Mononuclear cell (primary cell): Measurements from ENCODE around the gene SOCS3. TPM values are rescaled to one million over a fixed set of nuclear protein-coding genes. Genes with fewer than 3 reads are reported as not detected.

Experiments
- H3K27me3 ChIP-seq: 2 replicates; pipeline ENCODE4 v1.6.0; 2011; ENCODE audit warnings: low read length, control low read depth; ENCODE audit not compliant: insufficient read depth
- H3K4me1 ChIP-seq: 2 replicates; pipeline ENCODE4 v1.5.1; 2011; ENCODE audit warnings: mild to moderate bottlenecking, low read length, control low read depth; ENCODE audit not compliant: insufficient read depth
- H3K4me3 ChIP-seq: 2 replicates; pipeline ENCODE4 v1.5.1; 2011; ENCODE audit warnings: mild to moderate bottlenecking, low read length, moderate library complexity
- H3K9me3 ChIP-seq: 2 replicates; pipeline ENCODE4 v1.5.1; 2011; ENCODE audit warnings: low read depth, mild to moderate bottlenecking, control low read depth, low read length
- total RNA-seq: library from RNA; depleted of rRNA; stranded (reverse); fragments of >200 nt; gene quantifications from one replicate; pipeline ENCODE4 v1.2.3, GENCODE V29; 2012

The SOCS3 gene
- total RNA-seq, 1 donor = 503 TPM

- Histone ChIP-seq H3K4me3 (no peak overlapping the region), H3K9me3 (no peaks in the 10 kb centered on the region), H3K4me1 (peaks cover 4% of the 10 kb centered on the region), H3K27me3 (no peaks in the 10 kb centered on the region)
Measured at GRCh38 chr17:78396441-78397337, 36.8 kb upstream of the SOCS3 start.

- Histone ChIP-seq H3K27me3 (no peaks in the 10 kb centered on the region), H3K4me3 (no peak overlapping the region), H3K9me3 (no peaks in the 10 kb centered on the region), H3K4me1 (peaks cover 5% of the 10 kb centered on the region)
Measured at GRCh38 chr17:78395155-78395554, 35.3 kb upstream of the SOCS3 start.

GRCh38 chr17:78394209-78394608, 34.3 kb upstream of the SOCS3 start:
- H3K4me3 ChIP-seq = no peak overlapping the region
- H3K9me3 ChIP-seq = no peaks in the 10 kb centered on the region
- H3K27me3 ChIP-seq = no peaks in the 10 kb centered on the region
- peaks cover 14% of the 10 kb centered on the region for H3K4me1 ChIP-seq

- peaks cover 20% of the 10 kb centered on the region for H3K4me1 ChIP-seq
- no peak overlapping the region for H3K4me3 ChIP-seq
- H3K27me3 ChIP-seq = no peaks in the 10 kb centered on the region
- H3K9me3 ChIP-seq = no peaks in the 10 kb centered on the region
Measured at GRCh38 chr17:78393575-78393974, 33.7 kb upstream of the SOCS3 start.

GRCh38 chr17:78392295-78392694, 32.4 kb upstream of the SOCS3 start:
- Histone ChIP-seq H3K4me1 (peaks cover 33% of the 10 kb centered on the region), H3K4me3 (no peak overlapping the region), H3K9me3 (no peaks in the 10 kb centered on the region), H3K27me3 (no peaks in the 10 kb centered on the region)

- H3K9me3 ChIP-seq = no peaks in the 10 kb centered on the region
- no peaks in the 10 kb centered on the region for H3K27me3 ChIP-seq
- peaks cover 38% of the 10 kb centered on the region for H3K4me1 ChIP-seq
- no peak overlapping the region for H3K4me3 ChIP-seq
Measured at GRCh38 chr17:78391843-78392242, 32.0 kb upstream of the SOCS3 start.

- H3K9me3 ChIP-seq = no peaks in the 10 kb centered on the region
- H3K4me3 ChIP-seq = no peak overlapping the region
- H3K4me1 ChIP-seq = peaks cover 46% of the 10 kb centered on the region
- no peaks in the 10 kb centered on the region for H3K27me3 ChIP-seq
Measured at GRCh38 chr17:78391051-78391431, 31.2 kb upstream of the SOCS3 start.

GRCh38 chr17:78390241-78391050, 30.6 kb upstream of the SOCS3 start:
- Histone ChIP-seq H3K4me1 (peaks cover 52% of the 10 kb centered on the region), H3K27me3 (no peaks in the 10 kb centered on the region), H3K4me3 (no peak overlapping the region), H3K9me3 (no peaks in the 10 kb centered on the region)

- Histone ChIP-seq H3K4me3 (no peak overlapping the region), H3K9me3 (no peaks in the 10 kb centered on the region), H3K27me3 (no peaks in the 10 kb centered on the region)
Measured at GRCh38 chr17:78387977-78388941, 28.4 kb upstream of the SOCS3 start.

GRCh38 chr17:78384479-78385175, 24.8 kb upstream of the SOCS3 start:
- H3K4me1 ChIP-seq = peaks cover 100% of the 10 kb centered on the region
- no peaks in the 10 kb centered on the region for H3K27me3 ChIP-seq
- H3K4me3 ChIP-seq = no peak overlapping the region
- H3K9me3 ChIP-seq = no peaks in the 10 kb centered on the region

More at GRCh38 chr17:78387977-78388941, 28.4 kb upstream of the SOCS3 start:
- peaks cover 74% of the 10 kb centered on the region for H3K4me1 ChIP-seq

GRCh38 chr17:78383725-78384471, 24.0 kb upstream of the SOCS3 start:
- H3K27me3 ChIP-seq = no peaks in the 10 kb centered on the region
- peaks cover 100% of the 10 kb centered on the region for H3K4me1 ChIP-seq
- no peaks in the 10 kb centered on the region for H3K9me3 ChIP-seq
- no peak overlapping the region for H3K4me3 ChIP-seq

- Histone ChIP-seq H3K9me3 (no peaks in the 10 kb centered on the region), H3K4me1 (peaks cover 92% of the 10 kb centered on the region), H3K4me3 (no peak overlapping the region), H3K27me3 (no peaks in the 10 kb centered on the region)
Measured at GRCh38 chr17:78381601-78382232, 21.8 kb upstream of the SOCS3 start.

- no peak overlapping the region for H3K4me3 ChIP-seq
- H3K4me1 ChIP-seq = peaks cover 90% of the 10 kb centered on the region
- no peaks in the 10 kb centered on the region for H3K27me3 ChIP-seq
- no peaks in the 10 kb centered on the region for H3K9me3 ChIP-seq
Measured at GRCh38 chr17:78380370-78380769, 20.5 kb upstream of the SOCS3 start.
